Gastrocnemius medialis (tissue), 4 donors: ENCODE data around the gene PLLP.

Source experiments
- CTCF ChIP-seq, 5 experiments: fragments of 450-650 bp in 3 of 5; fragments of 200-600 bp in 2 of 5; sonication (generic) in 2 of 5; IDR thresholded peaks in 4 of 5; conservative IDR thresholded peaks in 1 of 5; 1 replicate in 4 of 5; 2 replicates in 1 of 5; pipeline ENCODE4 v1.5.1; 2016 to 2019; ENCODE audit warnings: antibody characterized with exemption in 5 of 5, mild to moderate bottlenecking in 3 of 5, moderate library complexity in 3 of 5
- POLR2A ChIP-seq, 2 donors: fragments of 450-650 bp; IDR thresholded peaks; one replicate each; pipeline ENCODE4 v1.6.1; 2017; ENCODE audit warnings: antibody characterized with exemption in 2 of 2, mild to moderate bottlenecking in 2 of 2, moderate library complexity in 2 of 2

- TF ChIP-seq CTCF (IDR thresholded peaks at IDR 0.05 in 4 of 5, conservative IDR thresholded peaks at IDR 0.05 in 1 of 5) (no peak), POLR2A (IDR thresholded peaks at IDR 0.05) (no peak)
These were observed 52.6 kb downstream of the PLLP start for GRCh38 chr16:57231821-57232350.
